HCT116 (cell line): ENCODE results near the gene UQCRHL.

Experiments
- REST ChIP-seq: IDR thresholded peaks from 2 replicates; pipeline ENCODE4 v1.6.1; 2012; ENCODE audit warnings: low read depth
- YY1 ChIP-seq: IDR thresholded peaks from 2 replicates; pipeline ENCODE4 v1.6.1; 2011; ENCODE audit warnings: low read length, low read depth, moderate library complexity, mild to moderate bottlenecking; ENCODE audit not compliant: insufficient replicate concordance; ENCODE audit errors: extremely low read depth

DNA sequence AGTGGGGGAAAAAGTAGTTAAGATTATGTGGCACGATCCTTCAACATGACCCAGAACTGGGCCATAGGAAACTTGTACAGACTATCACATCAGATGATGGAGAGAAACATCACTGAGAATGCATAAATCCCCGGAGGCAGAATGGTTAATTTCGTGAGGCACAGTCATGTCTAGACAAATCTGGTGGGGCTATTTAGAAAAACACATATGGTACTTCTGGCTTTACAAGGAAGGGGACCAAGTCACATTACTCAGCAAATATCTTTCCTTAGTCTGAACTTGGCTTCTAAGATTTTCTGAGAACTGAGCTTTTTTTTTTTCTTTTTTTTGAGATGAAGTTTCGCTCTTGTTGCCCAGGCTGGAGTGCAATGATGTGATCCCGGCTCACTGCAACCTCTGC lies 9.2 kb upstream of the UQCRHL start:
- no peak for TF ChIP-seq YY1
- no peak for TF ChIP-seq REST
